ENCODE data around the gene NRXN3.
A peak's percentile ranks its signal among the peaks of the same experiment; 100 is the strongest.
"Not testable (repeated sequence)": the region's sequence is repeated elsewhere in the genome, so short reads cannot be mapped to it uniquely, and the experiment has no call there.

NRXN3 gene

DNA sequence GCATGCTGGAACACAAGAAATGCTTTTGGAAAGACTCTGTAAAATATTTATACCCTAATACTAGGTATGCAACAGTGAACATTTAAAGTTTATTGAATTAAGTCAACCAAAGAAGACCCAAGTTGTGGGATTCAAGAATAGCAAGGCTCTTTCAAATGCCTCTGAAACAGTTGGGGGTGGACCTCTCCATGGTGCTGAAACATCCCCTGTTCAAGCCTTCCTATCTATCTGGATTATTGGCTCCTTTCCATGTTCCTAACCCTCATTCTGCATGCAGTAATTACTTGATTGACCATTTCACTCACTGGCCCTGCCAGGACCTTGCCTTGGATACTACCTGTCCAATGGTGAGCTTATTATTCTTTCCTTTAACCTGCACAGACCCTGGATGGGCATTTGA, 349.7 kb downstream of the NRXN3 start:
- DNase-seq: no peak
- Histone ChIP-seq H3K27me3 (replicated peaks; ENCODE audit: control insufficient read depth, insufficient read depth, low read length, poor library complexity, severe bottlenecking) (no peaks in the 10 kb centered on the region), H3K36me3 (ENCODE audit: control insufficient read depth, insufficient read depth, low read length) (no peaks in the 10 kb centered on the region), H3K9me3 (ENCODE audit: control insufficient read depth, low read length) (no peaks in the 10 kb centered on the region), H3K4me1 (ENCODE audit: control insufficient read depth, insufficient read depth, low read length, poor library complexity, severe bottlenecking) (no peaks in the 10 kb centered on the region), H3K27ac (ENCODE audit: insufficient read depth, low read length, poor library complexity, severe bottlenecking) (no peak overlapping the region), H3K4me3 (ENCODE audit: insufficient read depth, low read depth, low read length, poor library complexity, severe bottlenecking) (no peak overlapping the region)

DNA sequence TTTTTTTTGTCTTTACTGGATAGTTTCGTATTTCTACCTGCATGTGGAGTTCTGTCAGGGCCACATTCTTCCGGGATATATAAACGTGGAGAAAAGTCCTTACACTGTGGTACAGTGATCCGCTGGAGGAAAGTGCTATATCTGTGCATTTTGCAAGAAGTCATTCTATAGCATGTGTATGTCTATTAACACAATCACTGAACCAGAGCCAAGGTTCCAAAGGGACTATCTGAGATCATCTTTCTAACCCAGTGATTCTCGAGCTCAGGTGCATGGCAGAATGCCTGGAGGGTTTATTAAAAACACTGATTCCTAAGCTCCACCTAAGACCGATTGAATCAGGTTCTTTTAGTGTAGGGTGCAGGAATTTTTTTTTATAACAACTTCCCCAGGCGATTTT, 354.0 kb downstream of the NRXN3 start:
- Histone ChIP-seq H3K4me1 (ENCODE audit: control insufficient read depth, insufficient read depth, low read length, poor library complexity, severe bottlenecking) (no peaks in the 10 kb centered on the region), H3K27me3 (replicated peaks; ENCODE audit: control insufficient read depth, insufficient read depth, low read length, poor library complexity, severe bottlenecking) (no peaks in the 10 kb centered on the region), H3K27ac (ENCODE audit: insufficient read depth, low read length, poor library complexity, severe bottlenecking) (no peak overlapping the region)

DNA sequence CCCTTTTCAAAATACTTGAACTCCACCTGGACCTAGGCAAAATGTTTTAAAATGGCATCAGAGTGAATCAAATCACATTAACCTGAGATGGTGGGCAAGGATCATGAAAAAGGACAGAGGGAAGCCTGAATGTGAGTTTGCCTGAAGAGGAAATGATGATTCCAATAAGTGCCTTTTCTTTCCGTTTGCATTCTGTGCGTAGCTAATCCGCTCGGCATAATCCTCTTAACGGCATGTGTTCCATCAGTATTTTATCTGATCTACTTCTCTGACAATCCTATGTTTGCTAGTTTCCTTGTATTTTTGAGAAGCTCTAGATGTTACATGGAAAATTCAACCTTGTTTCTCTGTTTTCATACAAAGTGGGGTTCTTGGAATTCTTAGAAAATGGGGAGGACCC, 354.6 kb downstream of the NRXN3 start:
- no peaks in the 10 kb centered on the region for H3K4me1 ChIP-seq (ENCODE audit: control insufficient read depth, insufficient read depth, low read length, poor library complexity, severe bottlenecking)
- H3K27me3 ChIP-seq (replicated peaks; ENCODE audit: control insufficient read depth, insufficient read depth, low read length, poor library complexity, severe bottlenecking): no peaks in the 10 kb centered on the region
- no peak for DNase-seq
- no peak overlapping the region for H3K27ac ChIP-seq (ENCODE audit: insufficient read depth, low read length, poor library complexity, severe bottlenecking)
- no peaks in the 10 kb centered on the region for H3K36me3 ChIP-seq (ENCODE audit: control insufficient read depth, insufficient read depth, low read length)
- H3K9me3 ChIP-seq (ENCODE audit: control insufficient read depth, low read length): no peaks in the 10 kb centered on the region
- H3K4me3 ChIP-seq (ENCODE audit: insufficient read depth, low read depth, low read length, poor library complexity, severe bottlenecking): no peak overlapping the region

More for the DNA sequence above, 354.0 kb downstream of the NRXN3 start:
- no peaks in the 10 kb centered on the region for H3K9me3 ChIP-seq (ENCODE audit: control insufficient read depth, low read length)
- no peaks in the 10 kb centered on the region for H3K36me3 ChIP-seq (ENCODE audit: control insufficient read depth, insufficient read depth, low read length)
- no peak for DNase-seq
- H3K4me3 ChIP-seq (ENCODE audit: insufficient read depth, low read depth, low read length, poor library complexity, severe bottlenecking): no peak overlapping the region

DNA sequence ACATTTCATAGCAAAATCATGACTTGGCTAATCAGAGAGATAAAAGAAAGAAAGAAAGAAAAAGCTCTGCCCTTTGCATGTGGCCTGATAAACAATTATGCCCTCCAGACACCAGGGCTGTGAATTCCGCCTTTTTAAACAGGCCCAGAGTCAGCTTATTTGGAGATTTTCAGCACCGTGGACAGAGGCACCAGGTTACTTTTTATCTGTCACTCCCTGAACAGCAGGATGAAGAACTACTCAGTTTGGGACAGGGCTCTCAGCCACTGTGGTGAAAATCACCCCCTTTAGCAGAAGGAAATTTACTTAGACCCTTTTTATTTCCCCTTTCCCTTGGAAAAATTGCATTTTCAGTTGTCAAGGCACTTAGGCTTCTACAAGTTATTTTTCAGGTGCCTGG, 359.9 kb downstream of the NRXN3 start:
- H3K4me1 ChIP-seq (ENCODE audit: control insufficient read depth, insufficient read depth, low read length, poor library complexity, severe bottlenecking): no peaks in the 10 kb centered on the region
- no peak overlapping the region for H3K4me3 ChIP-seq (ENCODE audit: insufficient read depth, low read depth, low read length, poor library complexity, severe bottlenecking)
- H3K27ac ChIP-seq (ENCODE audit: insufficient read depth, low read length, poor library complexity, severe bottlenecking): no peak overlapping the region
- DNase-seq: no peak
- H3K36me3 ChIP-seq (ENCODE audit: control insufficient read depth, insufficient read depth, low read length): no peaks in the 10 kb centered on the region
- no peaks in the 10 kb centered on the region for H3K9me3 ChIP-seq (ENCODE audit: control insufficient read depth, low read length)
- H3K27me3 ChIP-seq (replicated peaks; ENCODE audit: control insufficient read depth, insufficient read depth, low read length, poor library complexity, severe bottlenecking): no peaks in the 10 kb centered on the region

DNA sequence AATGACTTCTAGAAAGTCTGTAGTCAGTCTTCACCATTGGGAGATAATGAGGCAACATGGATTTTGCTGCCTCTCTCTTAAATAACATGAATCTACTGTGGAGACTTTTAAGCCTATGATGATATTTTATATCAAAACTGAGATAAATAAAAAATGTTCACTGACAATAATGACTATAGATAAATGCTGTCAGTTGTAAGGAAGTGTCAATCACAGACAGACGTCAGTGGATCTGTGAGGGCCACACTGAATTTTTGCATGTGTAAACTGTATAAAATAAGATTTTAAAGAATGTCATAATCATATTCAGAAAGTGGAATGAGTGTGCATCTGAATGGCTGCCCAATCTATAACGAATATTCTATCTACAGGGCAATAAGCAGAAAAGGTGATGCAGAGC, 364.0 kb downstream of the NRXN3 start:
- no peaks in the 10 kb centered on the region for H3K9me3 ChIP-seq (ENCODE audit: control insufficient read depth, low read length)

DNA sequence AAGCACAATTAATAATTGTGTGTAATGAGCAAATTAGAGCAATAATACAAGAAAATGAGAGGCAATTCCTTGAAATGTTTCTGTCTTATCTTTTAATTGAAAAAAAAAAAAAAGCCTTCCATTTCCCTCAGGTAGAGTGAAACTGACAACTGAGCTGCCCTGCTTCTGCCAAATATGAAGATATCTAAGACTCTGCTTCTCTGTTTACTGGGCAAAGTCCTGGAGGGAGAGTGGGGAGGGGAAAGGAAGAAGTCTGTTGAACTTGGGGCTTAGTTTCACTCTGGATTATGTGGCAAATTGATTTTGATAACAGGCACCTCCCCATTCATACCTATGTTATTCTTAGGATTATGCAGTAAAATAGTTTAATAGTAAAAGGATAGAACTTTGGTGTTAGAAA, 364.9 kb downstream of the NRXN3 start:
- H3K4me1 ChIP-seq (ENCODE audit: control insufficient read depth, insufficient read depth, low read length, poor library complexity, severe bottlenecking): no peaks in the 10 kb centered on the region
- H3K36me3 ChIP-seq (ENCODE audit: control insufficient read depth, insufficient read depth, low read length): no peaks in the 10 kb centered on the region
- no peaks in the 10 kb centered on the region for H3K9me3 ChIP-seq (ENCODE audit: control insufficient read depth, low read length)
- H3K27ac ChIP-seq (ENCODE audit: insufficient read depth, low read length, poor library complexity, severe bottlenecking): no peak overlapping the region
- no peaks in the 10 kb centered on the region for H3K27me3 ChIP-seq (replicated peaks; ENCODE audit: control insufficient read depth, insufficient read depth, low read length, poor library complexity, severe bottlenecking)
- no peak overlapping the region for H3K4me3 ChIP-seq (ENCODE audit: insufficient read depth, low read depth, low read length, poor library complexity, severe bottlenecking)
- DNase-seq: no peak

More for the DNA sequence above, 364.0 kb downstream of the NRXN3 start:
- H3K36me3 ChIP-seq (ENCODE audit: control insufficient read depth, insufficient read depth, low read length): no peaks in the 10 kb centered on the region
- DNase-seq: no peak
- no peak overlapping the region for H3K27ac ChIP-seq (ENCODE audit: insufficient read depth, low read length, poor library complexity, severe bottlenecking)
- no peak overlapping the region for H3K4me3 ChIP-seq (ENCODE audit: insufficient read depth, low read depth, low read length, poor library complexity, severe bottlenecking)
- no peaks in the 10 kb centered on the region for H3K4me1 ChIP-seq (ENCODE audit: control insufficient read depth, insufficient read depth, low read length, poor library complexity, severe bottlenecking)
- no peaks in the 10 kb centered on the region for H3K27me3 ChIP-seq (replicated peaks; ENCODE audit: control insufficient read depth, insufficient read depth, low read length, poor library complexity, severe bottlenecking)

DNA sequence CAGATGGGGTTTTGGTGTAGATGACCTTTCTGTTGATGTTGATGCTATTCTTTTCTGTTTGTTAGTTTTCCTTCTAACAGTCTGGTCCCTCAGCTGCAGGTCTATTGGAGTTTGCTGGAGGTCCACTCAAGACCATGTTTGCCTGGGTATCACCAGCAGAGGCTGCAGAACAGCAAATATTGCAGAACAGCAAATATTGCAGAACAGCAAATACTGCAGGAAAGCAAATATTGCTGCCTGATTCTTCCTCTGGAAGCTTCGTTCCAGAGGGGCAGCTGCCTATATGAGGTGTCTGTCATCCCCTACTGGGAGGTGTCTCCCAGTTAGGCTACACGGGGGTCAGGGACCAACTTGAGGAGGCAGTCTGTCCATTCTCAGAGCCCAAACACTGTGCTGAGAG, 371.6 kb downstream of the NRXN3 start:
- not testable (repeated sequence) for H3K4me3 ChIP-seq (ENCODE audit: insufficient read depth, low read depth, low read length, poor library complexity, severe bottlenecking); H3K27ac ChIP-seq (ENCODE audit: insufficient read depth, low read length, poor library complexity, severe bottlenecking); H3K36me3 ChIP-seq (ENCODE audit: control insufficient read depth, insufficient read depth, low read length); H3K4me1 ChIP-seq (ENCODE audit: control insufficient read depth, insufficient read depth, low read length, poor library complexity, severe bottlenecking); DNase-seq; H3K27me3 ChIP-seq (replicated peaks; ENCODE audit: control insufficient read depth, insufficient read depth, low read length, poor library complexity, severe bottlenecking); H3K9me3 ChIP-seq (ENCODE audit: control insufficient read depth, low read length)

DNA sequence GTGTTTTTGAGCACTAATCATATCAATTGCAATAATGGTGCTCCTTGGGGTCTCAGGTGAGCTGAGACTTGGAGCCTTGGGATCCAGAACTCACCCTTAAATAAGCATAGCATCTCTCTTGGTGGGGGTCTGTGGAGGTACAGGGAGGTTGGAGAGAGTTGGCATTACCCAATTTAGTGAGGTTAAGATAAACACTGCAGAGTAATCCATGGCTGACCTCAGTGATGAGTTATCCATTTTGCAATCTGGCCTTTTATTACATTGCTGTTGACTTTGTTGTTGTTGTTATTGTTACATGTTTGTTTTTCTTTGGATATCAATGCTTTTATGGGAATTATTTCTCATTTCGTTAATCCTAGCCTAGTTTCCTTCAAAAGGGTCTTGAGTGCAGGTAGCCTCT, 373.3 kb downstream of the NRXN3 start:
- no peak for DNase-seq
- Histone ChIP-seq H3K36me3 (ENCODE audit: control insufficient read depth, insufficient read depth, low read length) (no peaks in the 10 kb centered on the region), H3K4me3 (ENCODE audit: insufficient read depth, low read depth, low read length, poor library complexity, severe bottlenecking) (no peak overlapping the region), H3K4me1 (ENCODE audit: control insufficient read depth, insufficient read depth, low read length, poor library complexity, severe bottlenecking) (no peaks in the 10 kb centered on the region), H3K9me3 (ENCODE audit: control insufficient read depth, low read length) (no peaks in the 10 kb centered on the region), H3K27ac (ENCODE audit: insufficient read depth, low read length, poor library complexity, severe bottlenecking) (no peak overlapping the region), H3K27me3 (replicated peaks; ENCODE audit: control insufficient read depth, insufficient read depth, low read length, poor library complexity, severe bottlenecking) (no peaks in the 10 kb centered on the region)

DNA sequence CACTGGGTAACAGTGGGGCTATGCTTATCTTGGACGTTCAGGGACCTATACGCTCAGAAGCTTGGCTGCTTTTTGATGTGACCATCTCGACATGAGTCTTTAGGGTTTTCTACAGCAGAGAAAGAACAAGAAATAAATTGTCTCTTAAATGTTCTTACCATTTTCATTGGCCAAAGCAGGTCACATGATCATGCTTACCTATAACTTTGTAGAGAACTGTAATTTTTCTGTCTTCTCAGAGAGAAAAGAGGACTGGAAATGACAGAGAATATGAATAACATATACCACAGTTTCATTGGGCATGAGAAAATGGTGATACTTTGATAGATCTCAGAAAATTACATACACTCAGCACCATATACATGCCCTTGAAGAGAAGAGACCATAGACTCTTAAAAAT, 390.9 kb downstream of the NRXN3 start:
- Histone ChIP-seq H3K9me3 (ENCODE audit: control insufficient read depth, low read length) (no peaks in the 10 kb centered on the region), H3K36me3 (ENCODE audit: control insufficient read depth, insufficient read depth, low read length) (no peaks in the 10 kb centered on the region), H3K4me1 (ENCODE audit: control insufficient read depth, insufficient read depth, low read length, poor library complexity, severe bottlenecking) (peaks cover 2% of the 10 kb centered on the region), H3K27me3 (replicated peaks; ENCODE audit: control insufficient read depth, insufficient read depth, low read length, poor library complexity, severe bottlenecking) (no peaks in the 10 kb centered on the region), H3K4me3 (ENCODE audit: insufficient read depth, low read depth, low read length, poor library complexity, severe bottlenecking) (no peak overlapping the region), H3K27ac (ENCODE audit: insufficient read depth, low read length, poor library complexity, severe bottlenecking) (no peak overlapping the region)
- DNase-seq: no peak

DNA sequence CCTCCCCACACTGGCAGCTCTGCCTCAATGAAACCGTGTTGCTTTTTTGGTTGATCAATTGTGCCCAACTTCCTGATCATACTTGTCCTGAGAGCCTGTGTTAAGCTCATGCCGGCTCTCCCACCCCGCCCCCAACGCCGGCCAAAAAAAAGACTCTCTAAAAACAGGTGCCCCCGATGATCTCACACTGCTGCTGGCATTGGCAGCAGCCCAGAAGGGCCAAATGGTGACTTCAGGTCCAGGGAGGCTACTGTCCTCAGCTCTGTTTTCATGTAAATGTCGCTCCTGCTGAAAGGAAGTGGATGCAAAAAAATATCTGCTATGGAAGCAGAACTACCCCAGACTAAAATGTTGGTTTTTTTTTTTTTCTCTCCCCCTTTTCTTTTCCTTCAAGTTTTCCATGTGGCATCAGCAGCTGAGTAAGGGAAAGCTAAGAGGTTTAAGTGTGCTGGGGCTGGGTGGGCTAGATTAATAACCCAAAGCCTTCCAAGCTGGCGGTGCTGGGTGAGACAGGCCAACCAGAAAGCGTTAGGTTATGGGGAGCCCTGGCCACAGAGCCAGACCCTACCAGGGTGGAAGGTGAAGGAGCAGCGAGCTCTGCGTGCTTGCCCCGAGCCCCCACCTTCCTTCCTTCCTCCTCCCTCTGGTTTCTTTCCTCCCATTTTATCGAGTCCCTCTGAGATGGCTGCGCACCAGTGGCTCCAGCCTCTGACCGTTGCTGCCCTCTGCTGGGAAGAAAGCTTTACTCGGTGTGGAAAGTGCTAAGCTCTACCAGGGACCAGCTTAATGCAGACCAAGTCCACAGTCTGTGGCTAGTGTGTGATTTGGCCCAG, 396.1 kb downstream of the NRXN3 start:
- peak in 1 of 3 donors; percentile 8 for DNase-seq
- no peak overlapping the region for H3K4me3 ChIP-seq (ENCODE audit: insufficient read depth, low read depth, low read length, poor library complexity, severe bottlenecking)
- H3K27ac ChIP-seq (ENCODE audit: insufficient read depth, low read length, poor library complexity, severe bottlenecking): no peak overlapping the region

More for the DNA sequence above, 396.1 kb downstream of the NRXN3 start:
- Histone ChIP-seq H3K36me3 (ENCODE audit: control insufficient read depth, insufficient read depth, low read length) (no peaks in the 10 kb centered on the region), H3K9me3 (ENCODE audit: control insufficient read depth, low read length) (no peaks in the 10 kb centered on the region), H3K27me3 (replicated peaks; ENCODE audit: control insufficient read depth, insufficient read depth, low read length, poor library complexity, severe bottlenecking) (no peaks in the 10 kb centered on the region), H3K4me1 (ENCODE audit: control insufficient read depth, insufficient read depth, low read length, poor library complexity, severe bottlenecking) (peaks cover 2% of the 10 kb centered on the region)

All from effector memory CD4-positive, alpha-beta T cell (primary cell).